Measurements from ENCODE around the gene GARIN5A.

GARIN5A gene

DNA sequence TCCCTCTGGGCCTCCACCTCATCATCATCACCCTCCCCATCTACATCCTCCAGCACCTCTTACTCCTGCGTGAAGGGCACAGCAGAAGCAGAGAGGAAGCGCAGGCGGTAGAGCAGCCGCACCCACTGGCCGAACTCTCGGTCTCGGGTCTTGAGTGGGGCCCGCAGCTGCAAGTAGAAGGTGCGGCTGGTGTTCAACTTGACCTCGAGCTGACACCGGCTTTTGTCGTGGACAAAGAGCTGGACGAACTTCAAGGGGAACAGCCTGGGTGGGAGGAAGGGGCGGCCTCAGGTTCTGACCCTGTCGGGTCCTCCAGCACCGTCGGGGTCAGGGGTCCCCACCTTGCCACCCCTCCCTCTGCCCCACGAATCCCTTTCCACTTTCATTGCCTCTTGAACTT lies 9.1 kb downstream of the GARIN5A start:
- H3K9me3 ChIP-seq, result no peaks in the 10 kb centered on the region
- H3K4me3 ChIP-seq, result no peak overlapping the region
- no peaks in the 10 kb centered on the region for H3K36me3 ChIP-seq
- H3K27ac ChIP-seq, result no peak overlapping the region
- peaks cover 0 to 52% of the 10 kb centered on the region in 2 donors for H3K27me3 ChIP-seq
- intact Hi-C loops (cut with DNase I; ENCODE audit: low total_unique reads), result no loop called here
- no peak for DNase-seq
- H3K4me1 ChIP-seq, result no peaks in the 10 kb centered on the region
- TF ChIP-seq, protein P1, sequence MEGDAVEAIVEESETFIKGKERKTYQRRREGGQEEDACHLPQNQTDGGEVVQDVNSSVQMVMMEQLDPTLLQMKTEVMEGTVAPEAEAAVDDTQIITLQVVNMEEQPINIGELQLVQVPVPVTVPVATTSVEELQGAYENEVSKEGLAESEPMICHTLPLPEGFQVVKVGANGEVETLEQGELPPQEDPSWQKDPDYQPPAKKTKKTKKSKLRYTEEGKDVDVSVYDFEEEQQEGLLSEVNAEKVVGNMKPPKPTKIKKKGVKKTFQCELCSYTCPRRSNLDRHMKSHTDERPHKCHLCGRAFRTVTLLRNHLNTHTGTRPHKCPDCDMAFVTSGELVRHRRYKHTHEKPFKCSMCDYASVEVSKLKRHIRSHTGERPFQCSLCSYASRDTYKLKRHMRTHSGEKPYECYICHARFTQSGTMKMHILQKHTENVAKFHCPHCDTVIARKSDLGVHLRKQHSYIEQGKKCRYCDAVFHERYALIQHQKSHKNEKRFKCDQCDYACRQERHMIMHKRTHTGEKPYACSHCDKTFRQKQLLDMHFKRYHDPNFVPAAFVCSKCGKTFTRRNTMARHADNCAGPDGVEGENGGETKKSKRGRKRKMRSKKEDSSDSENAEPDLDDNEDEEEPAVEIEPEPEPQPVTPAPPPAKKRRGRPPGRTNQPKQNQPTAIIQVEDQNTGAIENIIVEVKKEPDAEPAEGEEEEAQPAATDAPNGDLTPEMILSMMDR (IDR thresholded peaks at IDR 0.05), result no peak

- TF ChIP-seq, protein P1 (IDR thresholded peaks at IDR 0.05), result no peak
- H3K27me3 ChIP-seq, result peaks cover 0 to 61% of the 10 kb centered on the region in 2 donors
- H3K4me1 ChIP-seq, result no peaks in the 10 kb centered on the region
- intact Hi-C loops (cut with DNase I; ENCODE audit: low total_unique reads), result no loop called here
- no peaks in the 10 kb centered on the region for H3K9me3 ChIP-seq
- H3K36me3 ChIP-seq, result no peaks in the 10 kb centered on the region
- no peak overlapping the region for H3K4me3 ChIP-seq
- no peak for DNase-seq
- no peak overlapping the region for H3K27ac ChIP-seq
Observed at GRCh38 chr19:50466706-50467039, 10.0 kb downstream of the GARIN5A start.

- Histone ChIP-seq H3K4me3 (no peak overlapping the region), H3K27me3 (peaks cover 0 to 66% of the 10 kb centered on the region in 2 donors), H3K9me3 (no peaks in the 10 kb centered on the region), H3K4me1 (no peaks in the 10 kb centered on the region), H3K27ac (no peak overlapping the region), H3K36me3 (no peaks in the 10 kb centered on the region)
- TF ChIP-seq, protein P1 (IDR thresholded peaks at IDR 0.05), result no peak
- intact Hi-C loops (cut with DNase I; ENCODE audit: low total_unique reads), result no loop called here
- DNase-seq, result no peak
Observed at GRCh38 chr19:50465986-50466705, 10.5 kb downstream of the GARIN5A start.

- Histone ChIP-seq H3K9me3 (no peaks in the 10 kb centered on the region), H3K36me3 (no peaks in the 10 kb centered on the region), H3K4me1 (no peaks in the 10 kb centered on the region), H3K27ac (no peak overlapping the region), H3K27me3 (peaks cover 0 to 78% of the 10 kb centered on the region in 2 donors), H3K4me3 (no peak overlapping the region)
- TF ChIP-seq, protein P1 (IDR thresholded peaks at IDR 0.05), result no peak
- DNase-seq, result no peak
- intact Hi-C loops (cut with DNase I; ENCODE audit: low total_unique reads), result no loop called here
Observed at GRCh38 chr19:50465000-50465399, 11.6 kb downstream of the GARIN5A start.

- peaks cover 0 to 80% of the 10 kb centered on the region in 2 donors for H3K27me3 ChIP-seq
- TF ChIP-seq, protein P1 (IDR thresholded peaks at IDR 0.05), result no peak
- intact Hi-C loops (cut with DNase I; ENCODE audit: low total_unique reads), result no loop called here
Observed at GRCh38 chr19:50464348-50464747, 12.3 kb downstream of the GARIN5A start.

More at GRCh38 chr19:50464348-50464747, 12.3 kb downstream of the GARIN5A start:
- Histone ChIP-seq H3K4me3 (no peak overlapping the region), H3K36me3 (no peaks in the 10 kb centered on the region), H3K27ac (no peak overlapping the region), H3K9me3 (no peaks in the 10 kb centered on the region), H3K4me1 (no peaks in the 10 kb centered on the region)
- no peak for DNase-seq
